NCI-H1105 (cell line): ENCODE data around the gene TAF5.
A peak's percentile ranks its signal among the peaks of the same experiment; 100 is the strongest.
"Not testable (repeated sequence)": the region's sequence is repeated elsewhere in the genome, so short reads cannot be mapped to it uniquely, and the experiment has no call there.

Experiments used
- DNase-seq: peaks from one replicate; lab custom pipeline; 2025; lab: John Stamatoyannopoulos, UW

TAF5 gene

GRCh38 chr10:103367782-103368518 is at the start of gene TAF5:
TSS of gene TAF5 (plus strand) at chr10:103367976. CDS start at chr10:103367990, 14 bp downstream.
- DNase-seq, result peak; percentile 73

GRCh38 chr10:103327906-103328305 is 39.9 kb upstream of the TAF5 start:
- DNase-seq, result no peak

- no peak for DNase-seq
Observed at GRCh38 chr10:103333934-103334520, 33.7 kb upstream of the TAF5 start.

GRCh38 chr10:103334567-103334966 is 33.2 kb upstream of the TAF5 start:
- no peak for DNase-seq

- DNase-seq, result no peak
Observed at GRCh38 chr10:103336370-103336769, 31.4 kb upstream of the TAF5 start.

- no peak for DNase-seq
Observed at GRCh38 chr10:103350175-103350516, 17.6 kb upstream of the TAF5 start.

GRCh38 chr10:103350517-103351260 is 17.1 kb upstream of the TAF5 start, which contains the start of gene PCGF6:
TSS of gene PCGF6 (minus strand) at chr10:103351140. CDS start at chr10:103351066, 74 bp downstream.
- peak; percentile 58 for DNase-seq

- no peak for DNase-seq
Observed at GRCh38 chr10:103353281-103353680, 14.5 kb upstream of the TAF5 start.

GRCh38 chr10:103354567-103354966 is 13.2 kb upstream of the TAF5 start:
- not testable (repeated sequence) for DNase-seq

- no peak for DNase-seq
Observed at GRCh38 chr10:103355906-103356599, 11.7 kb upstream of the TAF5 start.

- not testable (repeated sequence) for DNase-seq
Observed at GRCh38 chr10:103359493-103359892, 8.3 kb upstream of the TAF5 start.

- DNase-seq, result not testable (repeated sequence)
Observed at GRCh38 chr10:103360791-103361190, 7.0 kb upstream of the TAF5 start.

GRCh38 chr10:103367379-103367781 is 396 bp upstream of the TAF5 start:
- no peak for DNase-seq

GRCh38 chr10:103373544-103373943 is 5.8 kb downstream of the TAF5 start:
- DNase-seq, result no peak

GRCh38 chr10:103374263-103374662 is 6.5 kb downstream of the TAF5 start:
- no peak for DNase-seq

- no peak for DNase-seq
Observed at GRCh38 chr10:103382769-103383168, 15.0 kb downstream of the TAF5 start.

- DNase-seq, result no peak
Observed at GRCh38 chr10:103394180-103394579, 26.4 kb downstream of the TAF5 start.

- DNase-seq, result no peak
Observed at GRCh38 chr10:103395754-103396066, 27.9 kb downstream of the TAF5 start.

GRCh38 chr10:103396067-103396788 is 28.5 kb downstream of the TAF5 start, which contains the start of the genes ATP5MK and PDCD11:
TSS of gene ATP5MK (minus strand) at chr10:103396475. CDS start at chr10:103392457, 4,018 bp downstream.
TSS of gene PDCD11 (plus strand) at chr10:103396626. CDS start at chr10:103398427, 1,801 bp downstream.
- DNase-seq, result peak; percentile 92

GRCh38 chr10:103396789-103397087 is 29.0 kb downstream of the TAF5 start:
- DNase-seq, result no peak

- DNase-seq, result no peak
Observed at GRCh38 chr10:103397191-103397825, 29.5 kb downstream of the TAF5 start.
